Measurements from ENCODE around the gene DEFB131B.
"Not testable (repeated sequence)": the region's sequence is repeated elsewhere in the genome, so short reads cannot be mapped to it uniquely, and the experiment has no call there.

DNA sequence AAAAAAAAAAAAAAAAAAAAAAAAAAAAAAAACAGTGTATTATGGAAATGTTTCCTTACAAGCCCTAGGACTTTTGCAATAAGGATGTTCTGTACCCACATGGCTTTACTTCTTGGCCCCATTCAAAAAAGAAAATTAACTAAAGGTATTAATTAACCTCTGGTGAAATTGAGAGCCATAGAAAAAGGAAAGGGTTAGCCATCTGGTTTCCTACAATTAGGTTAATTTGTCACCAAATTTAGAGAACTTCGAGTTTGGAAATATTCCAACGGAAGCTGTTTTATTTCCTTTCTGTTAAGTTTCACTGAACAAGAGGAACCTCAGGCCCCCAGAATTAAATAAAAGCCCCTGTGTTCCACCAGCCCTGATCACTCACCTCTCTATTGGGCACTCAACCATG lies 22.4 kb upstream of the DEFB131B start:
- TF ChIP-seq, protein P1, sequence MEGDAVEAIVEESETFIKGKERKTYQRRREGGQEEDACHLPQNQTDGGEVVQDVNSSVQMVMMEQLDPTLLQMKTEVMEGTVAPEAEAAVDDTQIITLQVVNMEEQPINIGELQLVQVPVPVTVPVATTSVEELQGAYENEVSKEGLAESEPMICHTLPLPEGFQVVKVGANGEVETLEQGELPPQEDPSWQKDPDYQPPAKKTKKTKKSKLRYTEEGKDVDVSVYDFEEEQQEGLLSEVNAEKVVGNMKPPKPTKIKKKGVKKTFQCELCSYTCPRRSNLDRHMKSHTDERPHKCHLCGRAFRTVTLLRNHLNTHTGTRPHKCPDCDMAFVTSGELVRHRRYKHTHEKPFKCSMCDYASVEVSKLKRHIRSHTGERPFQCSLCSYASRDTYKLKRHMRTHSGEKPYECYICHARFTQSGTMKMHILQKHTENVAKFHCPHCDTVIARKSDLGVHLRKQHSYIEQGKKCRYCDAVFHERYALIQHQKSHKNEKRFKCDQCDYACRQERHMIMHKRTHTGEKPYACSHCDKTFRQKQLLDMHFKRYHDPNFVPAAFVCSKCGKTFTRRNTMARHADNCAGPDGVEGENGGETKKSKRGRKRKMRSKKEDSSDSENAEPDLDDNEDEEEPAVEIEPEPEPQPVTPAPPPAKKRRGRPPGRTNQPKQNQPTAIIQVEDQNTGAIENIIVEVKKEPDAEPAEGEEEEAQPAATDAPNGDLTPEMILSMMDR (IDR thresholded peaks at IDR 0.05), result not testable (repeated sequence)
- not testable (repeated sequence) for TF ChIP-seq POLR2A (IDR thresholded peaks at IDR 0.05); EP300 (IDR thresholded peaks at IDR 0.05; ENCODE audit: low read depth)

Data from transverse colon (tissue), 3 donors.